SK-N-SH treated with all-trans-retinoic acid at 6 μM for 48 hours (cell line): Measurements from ENCODE around the gene NEBL.

Source experiments
- CSDC2 ChIP-seq: fragments of 250-450 bp; sonication (Bioruptor Pico); IDR thresholded peaks from 2 replicates; pipeline ENCODE4 v1.5.0; 2020; ENCODE audit warnings: mild to moderate bottlenecking, moderate library complexity
- POU6F1 ChIP-seq: fragments of 250-450 bp; sonication (Bioruptor Pico); IDR thresholded peaks from 2 replicates; pipeline ENCODE4 v1.8.0; 2021; ENCODE audit warnings: low read depth, mild to moderate bottlenecking, moderate library complexity, borderline replicate concordance
- PPARA ChIP-seq: fragments of 250-450 bp; sonication (Bioruptor Pico); IDR thresholded peaks from 2 replicates; pipeline ENCODE4 v1.5.0; 2020; ENCODE audit warnings: mild to moderate bottlenecking, borderline replicate concordance

GRCh38 chr10:20795391-20795790 lies 101.7 kb downstream of the NEBL start:
- TF ChIP-seq POU6F1 (CRISPR knock-in tag) (no peak), PPARA (CRISPR knock-in tag) (no peak), CSDC2 (CRISPR knock-in tag) (no peak)
